IPS-NIHi11 (cell line): ENCODE measurements around the gene RFX8.

Source experiments
- DNase-seq: peaks from one replicate; pipeline ENCODE4 v3.0.0; 2012; ENCODE audit warnings: mixed read lengths, low spot score

RFX8 gene

DNA sequence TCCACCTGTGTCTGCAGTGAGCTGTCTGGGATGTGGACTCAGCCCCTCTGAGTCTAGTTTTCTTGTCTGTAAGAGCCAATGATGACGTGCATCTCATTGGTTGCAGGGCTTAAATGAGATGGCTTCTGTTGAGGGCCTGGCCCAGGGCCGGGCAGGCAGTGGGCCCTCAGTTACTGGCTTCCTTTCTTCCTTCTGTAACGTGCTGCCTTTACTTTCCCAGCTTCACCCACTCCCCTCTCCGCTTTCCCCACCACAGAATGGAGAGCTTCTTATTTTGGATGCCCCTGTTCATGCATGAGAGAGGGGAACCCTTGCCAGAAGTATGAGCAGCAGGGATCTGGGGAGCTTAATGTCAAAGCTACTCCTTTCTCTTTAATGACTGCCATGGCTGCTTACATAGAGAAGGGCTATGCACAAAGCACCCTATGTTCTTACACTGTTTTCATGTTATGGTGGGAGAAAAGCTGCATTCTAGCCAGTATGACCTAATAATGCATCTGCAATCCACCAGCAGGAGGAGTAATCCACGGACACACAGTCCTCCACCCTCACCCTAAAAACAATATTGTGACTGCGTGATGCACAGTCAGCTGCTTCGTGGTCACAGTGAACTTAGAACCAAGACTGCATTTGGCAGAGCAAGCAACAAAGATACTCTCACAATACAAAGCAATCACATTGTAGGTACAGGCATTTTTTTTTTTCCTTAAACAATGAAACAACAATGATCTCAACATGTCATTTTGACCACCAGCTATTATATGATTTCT is 124.8 kb downstream of the RFX8 start:
- DNase-seq: no peak

DNA sequence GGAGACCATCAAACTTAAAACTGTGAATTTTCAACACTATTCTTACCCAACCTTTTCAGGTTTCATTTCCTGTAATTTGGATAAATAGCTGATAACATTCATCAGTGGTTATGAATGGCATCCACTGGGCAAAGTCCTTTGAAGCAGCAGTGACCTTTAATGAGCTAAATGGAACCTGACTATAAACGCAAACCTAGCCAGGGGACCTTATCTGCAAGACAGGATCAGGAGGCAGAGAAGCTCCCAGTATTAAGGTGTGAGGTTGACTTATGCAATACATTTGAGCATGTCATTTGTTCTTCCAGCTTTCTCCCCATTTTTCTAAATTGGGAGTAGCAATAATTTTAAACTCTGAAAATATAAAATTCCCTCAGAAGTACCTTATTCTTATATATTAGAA is 126.0 kb downstream of the RFX8 start:
- DNase-seq: no peak
